Motor neuron (in vitro differentiated cells): Measurements from ENCODE around the gene LYVE1. TPM values are rescaled to one million over a fixed set of nuclear protein-coding genes. Genes with fewer than 3 reads are reported as not detected.

Source experiments
- ATAC-seq, 8 experiments: fragments of 200-7000 bp; cut with Tn5 transposase; replicated peaks in 6 of 8; 2 replicates each; pipeline ENCODE4 v1.8.0; 2021; ENCODE audit warnings: mild to moderate bottlenecking in 8 of 8, moderate library complexity in 8 of 8
- H3K27ac ChIP-seq, 2 donors: fragments of 250-450 bp; sonication (Bioruptor Pico); 2 replicates each; pipeline ENCODE4 v1.9.0; 2021; ENCODE audit warnings: antibody characterized with exemption in 2 of 2, mild to moderate bottlenecking in 2 of 2, moderate library complexity in 1 of 2
- H3K4me1 ChIP-seq, 2 donors: fragments of 250-450 bp; sonication (Bioruptor Pico); replicated peaks in 1 of 2; 2 replicates each; pipeline ENCODE4 v1.6.1; 2021; ENCODE audit warnings: antibody characterized with exemption in 2 of 2, mild to moderate bottlenecking in 2 of 2, moderate library complexity in 1 of 2
- H3K4me3 ChIP-seq, 5 donors: fragments of 250-450 bp; sonication (Bioruptor Pico); 2 replicates each; pipeline ENCODE4 v1.9.0; 2021; ENCODE audit warnings: antibody characterized with exemption in 5 of 5, mild to moderate bottlenecking in 5 of 5, moderate library complexity in 4 of 5
- WGBS, 10 experiments: fragments of 450-650 bp; shearing (Covaris generic); methylation state at CpG; one replicate each; pipeline ENCODE4 v1.0.0; 2022; 5-methylcytosine and 5-hydroxymethylcytosine counted together
- in situ Hi-C, 9 experiments: fragments of 400-800 bp; cut with MboI; loops; one replicate each; pipeline ENCODE4 v1.15.0; 2021; ENCODE audit warnings: low sequenced_read_pairs in 9 of 9, low pct_unique_long_range_greater_than_20kb in 2 of 9; ENCODE audit not compliant: unreplicated experiment in 9 of 9
- total RNA-seq, 8 experiments: library from RNA; unstranded; fragments of 300-600 nt; gene quantifications; 2 replicates each; pipeline versions ENCODE4 v1.2.3 to v1.2.4, GENCODE V29; 2022

Gene LYVE1
- total RNA-seq, 8 experiments from 2014 or later = 0.09 to 1.00 (median 0.24) TPM; not detected in 1

DNA sequence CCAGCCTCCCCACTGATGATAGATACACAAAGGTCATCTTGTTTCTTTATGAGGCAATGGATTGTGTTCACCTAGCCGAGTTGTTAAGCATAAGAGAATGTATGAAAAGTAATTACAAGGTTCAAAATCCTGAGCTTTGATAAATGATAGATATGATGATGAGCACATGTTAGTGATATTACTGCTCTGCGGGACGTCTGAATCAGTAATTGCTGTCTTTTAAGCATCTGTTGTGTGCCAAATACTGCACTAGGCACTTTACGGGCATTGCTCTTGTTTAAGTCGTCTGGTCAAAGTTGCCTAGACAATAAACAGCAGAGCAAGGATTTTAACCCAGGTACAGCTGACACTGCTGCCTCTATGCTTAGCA is 26.9 kb downstream of the LYVE1 start:
- Histone ChIP-seq H3K27ac (no peak overlapping the region), H3K4me1 (peaks cover 4% of the 10 kb centered on the region in 2 donors), H3K4me3 (peak overlapping the region; percentile 68 to 85 (median 70))
- ATAC-seq = no peak
- in situ Hi-C loops = loop anchor here in 2 of 9 experiments (25.0 kb wide), 1 partner anchor 196 kb away; no protein-coding TSS in a partner anchor
- 8 to 90% (median 59%) methylated on average over 1 to 5 of the region's 5 CpGs; no CpG with 5 or more reads in 2 of the 10 experiments for WGBS, 10 experiments

DNA sequence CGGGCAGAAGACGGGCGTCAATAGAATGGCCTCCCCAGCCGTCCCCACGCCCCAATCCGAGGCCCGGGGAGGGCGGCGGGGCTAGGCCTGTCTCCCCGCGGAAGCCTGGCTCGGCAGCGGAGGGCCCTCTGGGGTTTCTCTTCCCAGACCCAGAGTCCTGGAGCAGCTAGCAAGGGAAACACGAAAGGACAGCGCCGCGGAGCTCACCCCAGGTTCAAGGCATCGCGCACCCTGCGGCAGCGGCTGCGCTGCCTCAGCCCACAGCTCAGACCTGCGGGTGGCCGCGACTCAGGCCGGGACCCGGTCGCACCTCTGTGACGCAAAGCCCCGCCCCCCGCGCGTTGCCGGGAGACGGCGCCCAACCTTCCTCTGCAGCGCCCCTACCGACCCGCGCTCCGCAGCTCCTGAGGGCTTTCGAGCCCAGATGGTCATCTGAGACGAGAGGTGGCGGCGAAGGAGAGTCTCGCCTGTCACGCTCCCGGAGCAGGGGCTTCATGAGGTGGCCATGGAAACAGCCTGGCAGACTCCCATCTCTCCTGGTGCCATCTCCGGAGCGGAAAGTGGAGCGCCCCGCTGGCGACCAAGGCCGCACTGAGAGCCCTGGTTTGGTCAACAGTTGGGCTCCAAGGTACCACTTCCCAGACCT is 27.4 kb downstream of the LYVE1 start, which contains the start of gene RNF141:
TSS of gene RNF141 (minus strand) at position 273 of the 646 bp plus-strand sequence. CDS start 7,029 bp downstream, outside the sequence.
- ATAC-seq = peak; percentile 96 to 98 (median 97)
- 0 to 30% (median 1%) methylated on average over 1 to 18 of the region's 54 CpGs; no CpG with 5 or more reads in 7 of the 10 experiments for WGBS, 10 experiments

DNA sequence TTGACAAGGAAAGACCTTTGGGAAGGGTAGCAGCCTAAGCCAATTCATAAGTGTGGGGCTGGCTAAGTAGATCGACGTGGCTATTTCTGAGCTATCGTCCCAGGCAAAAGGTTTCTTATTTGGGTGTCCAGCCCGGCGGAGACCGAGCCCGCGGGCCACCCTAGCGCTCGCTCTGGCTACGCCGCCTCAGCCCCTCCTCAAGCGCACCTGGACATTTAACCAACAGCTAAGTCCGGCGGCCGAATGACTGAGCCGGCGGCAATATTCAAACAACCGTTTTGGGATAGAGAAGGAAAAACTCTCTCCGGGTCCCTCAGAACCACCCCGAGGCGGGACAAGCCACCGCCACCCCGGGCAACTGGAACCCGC is 27.9 kb downstream of the LYVE1 start:
- in situ Hi-C loops = loop anchor here in 2 of 9 experiments (25.0 kb wide), 1 partner anchor 197 kb away; no protein-coding TSS in a partner anchor
- ATAC-seq = peak; percentile 35 to 63 (median 51)
- peaks cover 4% of the 10 kb centered on the region in 2 donors for H3K4me1 ChIP-seq
- 0 to 3% (median 0%) methylated on average over 1 to 18 of the region's 25 CpGs; no CpG with 5 or more reads in 5 of the 10 experiments for WGBS, 10 experiments
- peak overlapping the region; percentile 72 to 78 for H3K27ac ChIP-seq
- H3K4me3 ChIP-seq = peak overlapping the region; percentile 68 to 85 (median 70)

More for the DNA sequence above, 27.4 kb downstream of the LYVE1 start, which contains the start of gene RNF141:
- peak within 1 kb of the TSS; percentile 68 to 85 (median 70) for H3K4me3 ChIP-seq
- H3K27ac ChIP-seq = peak within 1 kb of the TSS; percentile 72 to 78
- in situ Hi-C loops = loop anchor here in 2 of 9 experiments (25.0 kb wide), 1 partner anchor 196 kb away; no protein-coding TSS in a partner anchor
- peaks cover 4% of the 10 kb centered on the region in 2 donors for H3K4me1 ChIP-seq

DNA sequence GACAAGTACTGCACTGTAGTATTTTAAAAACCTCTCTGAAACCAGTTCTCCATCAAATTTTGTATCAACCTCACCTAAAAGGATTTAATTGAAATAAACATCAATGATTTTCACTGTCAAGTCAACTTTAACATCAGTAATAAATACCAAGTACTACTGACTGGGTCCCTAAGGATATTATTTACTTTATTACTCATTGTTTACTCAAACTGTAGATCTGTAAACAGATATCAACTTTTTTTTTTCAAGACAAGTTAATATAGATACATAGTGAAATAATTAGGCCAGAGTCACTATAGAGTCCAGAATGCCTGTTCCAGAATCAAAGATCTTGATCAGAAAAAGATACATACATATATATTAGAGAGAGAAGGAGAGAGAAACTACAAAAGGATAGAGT is 29.1 kb downstream of the LYVE1 start:
- ATAC-seq = no peak
- in situ Hi-C loops = loop anchor here in 2 of 9 experiments (25.0 kb wide), 1 partner anchor 198 kb away; no protein-coding TSS in a partner anchor
- no peak overlapping the region for H3K27ac ChIP-seq
- peaks cover 4% of the 10 kb centered on the region in 2 donors for H3K4me1 ChIP-seq
- no peak overlapping the region for H3K4me3 ChIP-seq

DNA sequence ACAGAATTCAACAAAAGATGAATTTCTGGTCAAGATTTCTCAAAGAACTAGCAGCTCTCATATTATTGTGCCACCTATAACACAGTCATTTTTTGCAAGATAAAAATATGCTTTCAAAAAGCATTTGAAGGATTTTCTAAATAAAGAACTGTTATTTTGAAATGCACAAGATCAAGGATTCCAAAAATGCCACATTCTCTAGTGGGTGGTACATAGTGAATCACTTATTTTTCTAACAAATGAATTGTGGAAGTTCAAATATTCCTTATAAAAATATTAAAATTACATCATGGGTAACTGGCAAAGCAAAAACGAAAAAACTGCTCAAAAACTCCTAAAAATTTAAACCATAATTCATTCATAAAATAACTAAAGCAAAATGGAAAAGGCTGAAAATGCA is 29.5 kb downstream of the LYVE1 start:
- ATAC-seq = no peak
- H3K4me1 ChIP-seq = peaks cover 4% of the 10 kb centered on the region in 2 donors
- no peak overlapping the region for H3K4me3 ChIP-seq
- WGBS, 10 experiments = 0 to 67% (median 29%) methylated on average over 1 of the region's 1 CpG; no CpG with 5 or more reads in 2 of the 10 experiments
- in situ Hi-C loops = loop anchor here in 2 of 9 experiments (25.0 kb wide), 1 partner anchor 198 kb away; no protein-coding TSS in a partner anchor
- no peak overlapping the region for H3K27ac ChIP-seq

DNA sequence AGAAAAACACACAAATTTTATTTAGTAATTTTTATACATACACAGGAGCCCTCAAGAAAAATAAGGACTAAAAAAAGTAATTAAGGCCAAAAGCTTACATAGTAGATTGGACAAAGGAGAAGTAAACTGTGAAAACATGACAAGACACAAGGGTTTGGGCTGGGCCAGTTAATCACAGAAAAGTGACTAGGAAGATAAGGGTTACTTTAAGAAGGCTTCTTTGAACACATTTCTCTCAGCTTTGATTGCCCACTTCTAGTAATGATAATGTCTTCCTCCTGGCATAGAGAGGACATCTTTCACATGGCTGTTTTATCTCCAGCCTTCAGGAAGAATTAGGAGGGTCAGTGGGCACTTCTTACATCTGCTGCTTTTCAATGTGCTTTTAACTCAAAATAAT is 30.9 kb downstream of the LYVE1 start:
- Histone ChIP-seq H3K27ac (no peak overlapping the region), H3K4me1 (peaks cover 4% of the 10 kb centered on the region in 2 donors), H3K4me3 (no peak overlapping the region)
- ATAC-seq = no peak
- in situ Hi-C loops = loop anchor here in 2 of 9 experiments (25.0 kb wide), 1 partner anchor 200 kb away; no protein-coding TSS in a partner anchor

GRCh38 chr11:10534316-10534715 is 34.1 kb downstream of the LYVE1 start:
- no peaks in the 10 kb centered on the region for H3K4me1 ChIP-seq
- 40 to 100% (median 100%) methylated on average over 1 to 2 of the region's 2 CpGs; no CpG with 5 or more reads in 1 of the 10 experiments for WGBS, 10 experiments
- ATAC-seq = no peak
- H3K27ac ChIP-seq = no peak overlapping the region
- in situ Hi-C loops = loop anchor here in 2 of 9 experiments (25.0 kb wide), 1 partner anchor 203 kb away; no protein-coding TSS in a partner anchor
- no peak overlapping the region for H3K4me3 ChIP-seq

DNA sequence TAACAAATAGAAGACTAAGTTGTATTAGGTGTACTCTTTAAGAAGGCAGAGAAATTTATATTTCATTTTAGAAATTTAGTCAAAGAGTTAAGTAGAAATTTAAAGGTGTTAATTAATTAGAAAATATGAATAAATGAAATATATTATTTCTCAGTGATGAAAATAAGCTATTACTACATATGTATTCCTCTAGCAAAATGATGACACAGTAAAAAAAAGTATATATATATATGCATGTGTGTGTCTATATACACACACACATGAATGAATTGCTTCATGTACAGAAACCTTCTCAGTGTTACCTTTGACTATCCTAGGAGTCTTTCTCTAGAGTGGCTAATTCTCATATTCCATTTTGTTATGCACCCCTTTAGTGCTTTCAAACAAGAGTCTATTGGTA is 35.1 kb downstream of the LYVE1 start:
- ATAC-seq = no peak
- Histone ChIP-seq H3K4me1 (no peaks in the 10 kb centered on the region), H3K27ac (no peak overlapping the region), H3K4me3 (no peak overlapping the region)
- in situ Hi-C loops = loop anchor here in 2 of 9 experiments (25.0 kb wide), 1 partner anchor 204 kb away; no protein-coding TSS in a partner anchor

GRCh38 chr11:10532526-10532925 is 35.9 kb downstream of the LYVE1 start:
- no peak for ATAC-seq
- in situ Hi-C loops = loop anchor here in 2 of 9 experiments (25.0 kb wide), 1 partner anchor 205 kb away; no protein-coding TSS in a partner anchor
- H3K4me1 ChIP-seq = no peaks in the 10 kb centered on the region
- WGBS, 10 experiments = 74 to 100% (median 93%) methylated on average over 1 to 2 of the region's 2 CpGs; no CpG with 5 or more reads in 2 of the 10 experiments
- H3K4me3 ChIP-seq = no peak overlapping the region
- no peak overlapping the region for H3K27ac ChIP-seq

DNA sequence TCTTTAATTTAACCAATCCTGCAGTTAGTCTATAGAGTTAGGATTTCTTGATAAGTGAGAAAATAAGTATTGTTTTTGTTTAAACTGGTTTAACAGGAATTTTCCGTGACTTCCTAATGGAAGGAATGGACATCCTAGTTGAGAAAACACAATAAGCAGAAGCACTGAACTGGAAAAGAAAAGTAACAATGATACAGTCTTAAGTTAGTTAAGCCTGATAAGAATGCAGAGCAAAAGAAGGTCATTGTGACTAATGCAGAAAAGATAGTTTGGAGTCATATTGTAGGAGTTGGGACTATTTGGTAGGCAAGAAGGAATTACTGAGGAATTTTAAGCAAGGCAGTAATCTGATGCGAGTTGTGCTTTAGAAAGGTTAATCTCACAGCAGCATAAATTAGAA is 39.2 kb downstream of the LYVE1 start:
- 83 to 100% (median 95%) methylated on average over 1 to 2 of the region's 2 CpGs for WGBS, 10 experiments
- Histone ChIP-seq H3K27ac (no peak overlapping the region), H3K4me1 (no peaks in the 10 kb centered on the region), H3K4me3 (no peak overlapping the region)
- in situ Hi-C loops = loop anchor here in 2 of 9 experiments (25.0 kb wide), 1 partner anchor 208 kb away; no protein-coding TSS in a partner anchor
- no peak for ATAC-seq

DNA sequence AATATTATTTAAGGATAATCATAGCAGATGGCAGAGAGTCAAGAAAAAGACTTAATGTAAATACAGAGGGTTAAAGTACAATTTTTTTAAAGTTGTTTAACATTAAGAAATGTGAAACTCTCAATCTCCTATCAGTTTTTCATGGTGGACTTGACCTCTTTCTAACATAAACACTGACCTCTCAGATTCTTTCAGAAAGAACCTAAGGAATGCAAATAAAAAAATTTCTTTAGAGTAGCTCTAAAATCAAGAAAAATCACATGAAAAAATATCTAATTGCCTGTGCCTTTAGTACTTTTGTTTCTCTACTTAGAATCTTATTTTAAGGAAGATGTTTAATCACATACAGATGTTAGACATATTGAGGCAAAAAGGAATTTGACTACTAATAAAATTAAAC is 40.3 kb downstream of the LYVE1 start:
- in situ Hi-C loops = loop anchor here in 2 of 9 experiments (25.0 kb wide), 1 partner anchor 209 kb away; no protein-coding TSS in a partner anchor
- no peaks in the 10 kb centered on the region for H3K4me1 ChIP-seq
- H3K4me3 ChIP-seq = no peak overlapping the region
- no peak overlapping the region for H3K27ac ChIP-seq
- no peak for ATAC-seq

GRCh38 chr11:10526974-10527918 is 41.2 kb downstream of the LYVE1 start:
- in situ Hi-C loops = loop anchor here in 2 of 9 experiments (25.0 kb wide), 1 partner anchor 210 kb away; no protein-coding TSS in a partner anchor
- 67 to 96% (median 90%) methylated on average over 1 to 6 of the region's 6 CpGs for WGBS, 10 experiments
- Histone ChIP-seq H3K27ac (no peak overlapping the region), H3K4me1 (no peaks in the 10 kb centered on the region), H3K4me3 (no peak overlapping the region)
- ATAC-seq = peak in 3 of 8 experiments; percentile 57 to 79 (median 67)
